ENCODE results near the gene ITIH4. TPM values are rescaled to one million over a fixed set of nuclear protein-coding genes. Genes with fewer than 3 reads are reported as not detected.
"Not testable (repeated sequence)": the region's sequence is repeated elsewhere in the genome, so short reads cannot be mapped to it uniquely, and the experiment has no call there.

The ITIH4 gene
- total and polyA plus RNA-seq, 7 donors = 1.3 to 90.8 (median 29.2) TPM

GRCh38 chr3:52779837-52780585, 50.5 kb downstream of the ITIH4 start:
- Histone ChIP-seq H3K4me1 (no peaks in the 10 kb centered on the region), H3K36me3 (ENCODE audit: insufficient read depth in 1 of 2, low read depth in 1 of 2) (no peaks in the 10 kb centered on the region), H3K4me3 (no peak overlapping the region), H3K9me3 (no peaks in the 10 kb centered on the region), H3K27me3 (ENCODE audit: insufficient read depth in 3 of 3, low read length in 2 of 3) (peaks cover 0 to 2% (median 0%) of the 10 kb centered on the region in 3 donors), H3K27ac (no peak overlapping the region)
- intact Hi-C loops (cut with DNase I) = loop anchor here in 1 of 2 donors (5.0 kb wide), 1 partner anchor 47 kb away; no protein-coding TSS in a partner anchor
- DNase-seq (no peak), ATAC-seq (no peak)
- TF ChIP-seq CTCF (IDR thresholded peaks at IDR 0.05) = no peak
- 79 to 89% (median 84%) methylated on average over 8 of the region's 8 CpGs for WGBS, 3 donors

GRCh38 chr3:52779011-52779836, 51.2 kb downstream of the ITIH4 start:
- H3K36me3 ChIP-seq (ENCODE audit: insufficient read depth in 1 of 2, low read depth in 1 of 2) = no peaks in the 10 kb centered on the region
- H3K27ac ChIP-seq = no peak overlapping the region
- DNase-seq (no peak), ATAC-seq (no peak)
- H3K27me3 ChIP-seq (ENCODE audit: insufficient read depth in 3 of 3, low read length in 2 of 3) = peaks cover 0 to 2% (median 0%) of the 10 kb centered on the region in 3 donors
- TF ChIP-seq CTCF (IDR thresholded peaks at IDR 0.05) = no peak
- WGBS, 3 donors = 78 to 84% (median 79%) methylated on average over 11 of the region's 11 CpGs
- no peak overlapping the region for H3K4me3 ChIP-seq
- no peaks in the 10 kb centered on the region for H3K4me1 ChIP-seq
- intact Hi-C loops (cut with DNase I) = loop anchor here in 1 of 2 donors (5.0 kb wide), 1 partner anchor 48 kb away; no protein-coding TSS in a partner anchor
- H3K9me3 ChIP-seq = no peaks in the 10 kb centered on the region

GRCh38 chr3:52777959-52778805, 52.3 kb downstream of the ITIH4 start:
- Histone ChIP-seq H3K27ac (no peak overlapping the region), H3K9me3 (no peaks in the 10 kb centered on the region), H3K4me1 (no peaks in the 10 kb centered on the region), H3K36me3 (ENCODE audit: insufficient read depth in 1 of 2, low read depth in 1 of 2) (no peaks in the 10 kb centered on the region), H3K27me3 (ENCODE audit: insufficient read depth in 3 of 3, low read length in 2 of 3) (peaks cover 0 to 2% (median 0%) of the 10 kb centered on the region in 3 donors), H3K4me3 (no peak overlapping the region)
- intact Hi-C loops (cut with DNase I) = loop anchor here in 1 of 2 donors (5.0 kb wide), 1 partner anchor 49 kb away; no protein-coding TSS in a partner anchor
- no peak for TF ChIP-seq CTCF (IDR thresholded peaks at IDR 0.05)
- 70 to 83% (median 79%) methylated on average over 17 of the region's 17 CpGs for WGBS, 3 donors
- DNase-seq = no peak
- ATAC-seq = no peak

- Histone ChIP-seq H3K9me3 (no peaks in the 10 kb centered on the region), H3K4me3 (no peak within 1 kb of the TSS), H3K4me1 (no peaks in the 10 kb centered on the region), H3K36me3 (ENCODE audit: insufficient read depth in 1 of 2, low read depth in 1 of 2) (no peaks in the 10 kb centered on the region), H3K27me3 (ENCODE audit: insufficient read depth in 3 of 3, low read length in 2 of 3) (no peaks in the 10 kb centered on the region), H3K27ac (no peak within 1 kb of the TSS)
- ATAC-seq (no peak), DNase-seq (no peak)
- 86 to 89% (median 86%) methylated on average over 12 of the region's 12 CpGs for WGBS, 3 donors
- intact Hi-C loops (cut with DNase I) = loop anchor here in 1 of 2 donors (5.0 kb wide), 1 partner anchor 50 kb away; no protein-coding TSS in a partner anchor
- TF ChIP-seq CTCF (IDR thresholded peaks at IDR 0.05) = no peak
Observed at GRCh38 chr3:52777127-52777958, 53.1 kb downstream of the ITIH4 start, which contains the start of gene ITIH1. Gene ITIH1, plus strand, starts transcription at chr3:52777599. Its CDS starts 17 bp downstream, at chr3:52777616.

GRCh38 chr3:52776486-52776885, 54.0 kb downstream of the ITIH4 start:
- not testable (repeated sequence) for DNase-seq; H3K27me3 ChIP-seq (ENCODE audit: insufficient read depth in 3 of 3, low read length in 2 of 3); H3K4me1 ChIP-seq; H3K27ac ChIP-seq; H3K9me3 ChIP-seq; H3K36me3 ChIP-seq (ENCODE audit: insufficient read depth in 1 of 2, low read depth in 1 of 2); ATAC-seq; H3K4me3 ChIP-seq
- intact Hi-C loops (cut with DNase I) = loop anchor here in 1 of 2 donors (5.0 kb wide), 1 partner anchor 51 kb away; no protein-coding TSS in a partner anchor
- WGBS, 3 donors = 83 to 87% (median 84%) methylated on average over 6 of the region's 6 CpGs
